Measurements from ENCODE around the gene BANK1. TPM values are rescaled to one million over a fixed set of nuclear protein-coding genes. Genes with fewer than 3 reads are reported as not detected.

The BANK1 gene
- polyA plus RNA-seq, 1 donor from 2014 or later = 599 TPM

- Mint-ChIP-seq H3K4me1 (peaks cover 23 to 66% (median 44%) of the 10 kb centered on the region in 3 donors), H3K9me3 (peaks cover 1 to 4% (median 2%) of the 10 kb centered on the region in 3 donors), H3K4me3 (peak overlapping the region in 1 of 4 donors; percentile 67), H3K27me3 (no peaks in the 10 kb centered on the region), H3K36me3 (peaks cover 12% of the 10 kb centered on the region), H3K27ac (peak overlapping the region in 2 of 3 donors; percentile 16 to 49)
Measured at GRCh38 chr4:101941816-101942358, 151.4 kb downstream of the BANK1 start.

- peaks cover 8% of the 10 kb centered on the region for H3K36me3 Mint-ChIP-seq
- H3K4me3 Mint-ChIP-seq = no peak overlapping the region
- no peaks in the 10 kb centered on the region for H3K9me3 Mint-ChIP-seq
- H3K4me1 Mint-ChIP-seq = peaks cover 27 to 65% (median 47%) of the 10 kb centered on the region in 3 donors
- no peaks in the 10 kb centered on the region for H3K27me3 Mint-ChIP-seq
- H3K27ac Mint-ChIP-seq = peak overlapping the region in 2 of 3 donors; percentile 63 to 74
Measured at GRCh38 chr4:101942891-101943290, 152.4 kb downstream of the BANK1 start.

DNA sequence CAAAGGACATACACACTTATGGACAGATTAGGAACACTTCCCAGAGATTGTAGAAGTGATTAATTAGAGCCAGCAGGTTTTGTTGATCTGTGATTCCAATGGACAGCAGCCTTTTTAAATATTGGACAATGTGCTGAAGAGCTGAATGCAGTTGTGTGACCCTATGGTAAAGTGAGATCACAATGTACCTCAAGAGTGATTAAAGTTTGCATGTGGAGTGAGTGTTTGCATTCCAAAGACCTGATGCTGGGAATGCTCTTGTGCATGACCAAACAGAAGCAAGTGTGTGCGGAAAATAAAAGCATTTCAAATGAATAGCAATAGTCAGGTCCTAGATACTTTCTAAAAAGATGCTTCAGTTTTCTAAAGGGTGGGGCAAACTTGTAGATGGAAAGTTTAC, 154.1 kb downstream of the BANK1 start:
- H3K4me3 Mint-ChIP-seq = peak overlapping the region in 1 of 4 donors; percentile 12
- H3K36me3 Mint-ChIP-seq = peaks cover 8% of the 10 kb centered on the region
- peak overlapping the region; percentile 1 to 85 (median 63) for H3K27ac Mint-ChIP-seq
- no peaks in the 10 kb centered on the region for H3K27me3 Mint-ChIP-seq
- H3K4me1 Mint-ChIP-seq = peaks cover 24 to 62% (median 45%) of the 10 kb centered on the region in 3 donors
- H3K9me3 Mint-ChIP-seq = no peaks in the 10 kb centered on the region

DNA sequence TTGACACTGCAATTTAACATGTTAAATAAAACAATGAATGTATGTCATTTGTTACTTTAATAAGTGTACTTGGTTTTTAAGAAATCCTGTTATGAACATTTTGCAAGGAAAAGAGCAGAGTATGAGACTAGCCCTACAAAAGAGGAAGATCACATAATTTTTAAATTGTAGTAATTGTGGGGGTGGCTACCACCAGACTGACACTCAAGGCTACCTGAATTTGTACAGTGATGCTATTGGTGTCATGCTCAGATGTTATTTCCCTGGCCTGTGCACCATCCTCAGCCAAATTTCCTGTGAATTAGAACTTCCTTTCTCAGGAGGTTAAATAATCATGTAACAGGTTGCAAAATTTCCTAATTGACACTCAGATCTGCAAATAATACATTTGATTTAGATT, 157.5 kb downstream of the BANK1 start:
- H3K4me3 Mint-ChIP-seq = peak overlapping the region in 1 of 4 donors; percentile 37
- peaks cover 9% of the 10 kb centered on the region for H3K36me3 Mint-ChIP-seq
- H3K4me1 Mint-ChIP-seq = peaks cover 27 to 53% (median 40%) of the 10 kb centered on the region in 3 donors
- H3K9me3 Mint-ChIP-seq = no peaks in the 10 kb centered on the region
- H3K27me3 Mint-ChIP-seq = no peaks in the 10 kb centered on the region
- peak overlapping the region; percentile 13 to 90 (median 17) for H3K27ac Mint-ChIP-seq

DNA sequence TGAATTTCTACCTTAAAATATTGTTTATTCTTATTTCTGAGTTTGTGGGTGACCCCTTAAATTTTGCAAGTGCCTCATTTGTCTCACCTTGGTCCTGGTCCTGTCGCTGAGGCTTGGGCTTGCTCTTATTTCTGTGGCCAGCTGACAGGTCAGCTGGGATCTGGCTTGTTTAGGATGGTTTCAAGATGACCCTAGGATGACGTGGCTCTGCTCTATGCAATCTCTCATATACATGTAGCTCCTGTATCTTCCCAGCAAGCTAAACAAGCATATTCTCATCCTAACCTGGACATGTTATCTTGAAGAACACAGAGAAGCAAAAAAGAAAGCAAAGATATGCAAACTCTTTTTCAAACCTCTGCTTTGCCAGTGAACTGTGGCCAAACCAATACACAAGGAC, 158.4 kb downstream of the BANK1 start:
- Mint-ChIP-seq H3K27me3 (no peaks in the 10 kb centered on the region), H3K4me1 (peaks cover 24 to 48% (median 38%) of the 10 kb centered on the region in 3 donors), H3K4me3 (no peak overlapping the region), H3K36me3 (peaks cover 10% of the 10 kb centered on the region), H3K27ac (peak overlapping the region in 1 of 3 donors; percentile 13), H3K9me3 (no peaks in the 10 kb centered on the region)

- peaks cover 20 to 54% (median 45%) of the 10 kb centered on the region in 3 donors for H3K4me1 Mint-ChIP-seq
- H3K9me3 Mint-ChIP-seq = no peaks in the 10 kb centered on the region
- H3K4me3 Mint-ChIP-seq = no peak overlapping the region
- H3K27me3 Mint-ChIP-seq = no peaks in the 10 kb centered on the region
- peaks cover 11% of the 10 kb centered on the region for H3K36me3 Mint-ChIP-seq
- peak overlapping the region in 2 of 3 donors; percentile 61 to 81 for H3K27ac Mint-ChIP-seq
Measured at GRCh38 chr4:101950258-101950979, 159.9 kb downstream of the BANK1 start.

DNA sequence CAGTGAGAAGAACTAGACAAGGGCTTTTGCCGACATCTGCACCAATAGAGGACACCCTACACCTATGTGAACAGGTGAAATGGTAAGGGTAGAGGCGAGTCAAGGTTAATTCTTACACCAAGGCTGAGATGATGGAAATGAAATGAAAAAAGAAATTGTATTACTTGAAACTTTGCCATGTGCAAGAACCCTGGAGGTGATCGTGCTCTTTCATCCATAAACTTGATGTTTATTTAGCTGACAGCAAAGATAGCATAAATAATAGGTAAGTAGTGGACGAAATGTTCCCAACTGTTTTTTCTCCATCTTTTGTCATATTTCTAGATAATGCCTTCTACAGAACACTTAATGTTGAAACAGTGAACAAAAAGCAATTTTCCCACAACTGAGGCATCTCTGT, 162.5 kb downstream of the BANK1 start:
- Mint-ChIP-seq H3K27me3 (no peaks in the 10 kb centered on the region), H3K4me3 (peak overlapping the region in 1 of 4 donors; percentile 59), H3K4me1 (peaks cover 16 to 50% (median 34%) of the 10 kb centered on the region in 3 donors), H3K36me3 (peaks cover 11% of the 10 kb centered on the region), H3K9me3 (no peaks in the 10 kb centered on the region), H3K27ac (peak overlapping the region in 2 of 3 donors; percentile 69 to 84)

DNA sequence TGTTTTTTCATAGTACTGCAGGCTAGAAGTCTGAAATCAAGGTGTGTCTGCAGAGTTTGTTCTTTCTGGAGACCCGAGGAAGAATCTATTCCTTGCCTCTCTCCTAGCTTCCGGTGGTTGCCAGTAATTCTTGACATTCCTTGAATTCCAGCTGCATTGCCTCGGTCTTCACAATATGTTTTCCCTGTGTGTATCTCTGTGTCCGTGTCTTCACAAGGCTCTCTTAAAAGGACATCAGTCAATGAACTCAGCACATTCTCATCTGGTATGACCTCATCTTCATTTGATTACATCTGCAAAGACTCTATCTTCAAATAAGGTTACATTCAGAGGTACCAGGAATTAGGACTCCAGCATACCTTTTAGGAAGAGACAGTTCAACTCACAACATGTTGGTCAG, 163.4 kb downstream of the BANK1 start:
- H3K27ac Mint-ChIP-seq = peak overlapping the region; percentile 50 to 84 (median 55)
- H3K27me3 Mint-ChIP-seq = no peaks in the 10 kb centered on the region
- H3K9me3 Mint-ChIP-seq = no peaks in the 10 kb centered on the region
- H3K36me3 Mint-ChIP-seq = peaks cover 11% of the 10 kb centered on the region
- peaks cover 14 to 51% (median 35%) of the 10 kb centered on the region in 3 donors for H3K4me1 Mint-ChIP-seq
- H3K4me3 Mint-ChIP-seq = peak overlapping the region in 1 of 4 donors; percentile 7

GRCh38 chr4:101954351-101954750, 163.8 kb downstream of the BANK1 start:
- Mint-ChIP-seq H3K4me1 (peaks cover 12 to 48% (median 33%) of the 10 kb centered on the region in 3 donors), H3K36me3 (peaks cover 11% of the 10 kb centered on the region), H3K4me3 (peak overlapping the region in 1 of 4 donors; percentile 7), H3K27ac (peak overlapping the region in 2 of 3 donors; percentile 50 to 88), H3K27me3 (no peaks in the 10 kb centered on the region), H3K9me3 (no peaks in the 10 kb centered on the region)

DNA sequence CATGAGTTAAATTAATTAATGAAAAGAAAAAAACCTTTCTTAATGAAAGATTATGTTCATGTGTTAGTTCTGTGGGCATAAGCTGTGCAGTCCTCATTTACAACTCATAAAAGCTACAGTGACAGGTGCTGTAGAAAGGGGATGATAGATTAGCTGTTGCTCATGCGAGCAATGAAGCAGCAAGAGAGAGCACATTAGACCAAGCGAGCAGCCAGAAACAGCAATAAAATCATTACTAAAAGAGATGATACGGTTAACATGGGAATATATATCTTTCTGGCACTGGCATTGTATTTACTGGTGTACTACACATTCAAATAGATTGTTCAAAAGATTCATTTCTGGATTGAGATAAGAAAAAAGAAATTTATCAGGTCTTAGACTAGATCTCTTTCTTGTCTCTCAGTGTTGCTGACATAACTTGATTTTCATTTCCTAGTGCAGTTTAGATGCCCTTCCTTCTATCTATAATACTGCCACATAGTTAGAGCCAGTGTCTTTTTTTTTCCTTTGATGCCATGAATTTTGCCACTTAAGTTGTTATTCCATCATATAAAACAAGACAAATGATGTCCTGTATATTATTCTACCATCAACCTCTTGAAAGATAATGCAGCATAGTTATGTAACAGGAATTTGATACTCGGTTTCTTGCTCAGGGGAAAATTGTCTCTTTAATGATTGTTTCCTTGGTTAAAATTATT, 164.6 kb downstream of the BANK1 start:
- H3K36me3 Mint-ChIP-seq = peaks cover 11% of the 10 kb centered on the region
- peak overlapping the region in 2 of 3 donors; percentile 11 to 88 for H3K27ac Mint-ChIP-seq
- no peaks in the 10 kb centered on the region for H3K9me3 Mint-ChIP-seq
- no peak overlapping the region for H3K4me3 Mint-ChIP-seq
- H3K27me3 Mint-ChIP-seq = no peaks in the 10 kb centered on the region
- H3K4me1 Mint-ChIP-seq = peaks cover 10 to 48% (median 34%) of the 10 kb centered on the region in 3 donors

DNA sequence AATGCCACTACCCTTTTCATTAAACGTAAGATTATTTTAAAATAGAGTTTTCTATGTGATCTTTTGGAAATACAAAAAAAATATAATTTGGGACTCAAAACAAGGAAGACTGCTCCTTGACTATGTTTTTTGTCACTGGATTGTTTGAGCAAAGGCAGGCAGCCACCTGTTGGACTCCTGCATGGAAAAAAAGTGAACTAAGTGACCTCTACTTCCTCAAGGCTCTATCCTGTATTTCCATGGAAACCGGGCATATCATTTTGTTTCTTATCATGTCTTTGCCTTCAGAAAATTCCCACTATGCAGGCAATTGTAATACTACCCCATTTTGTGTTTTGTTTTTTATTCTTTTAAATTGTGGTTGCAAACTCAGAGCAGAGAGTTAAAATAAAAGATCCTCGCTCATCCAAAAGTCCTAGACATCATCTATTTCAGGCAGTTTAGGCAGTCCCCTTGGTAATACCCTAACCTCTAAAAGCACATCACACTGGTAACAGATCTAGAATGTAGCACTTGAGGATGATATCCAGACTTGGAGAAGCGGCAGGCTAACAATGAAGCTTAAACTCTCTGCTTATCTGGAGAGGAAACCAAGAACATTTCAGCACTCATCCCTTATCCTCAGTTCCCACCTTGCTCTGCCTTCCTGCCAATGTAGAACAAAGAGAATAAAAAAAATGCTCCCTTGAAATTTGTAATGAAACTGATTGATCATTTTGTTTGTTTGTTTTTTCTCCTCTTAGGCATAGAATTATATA, 165.7 kb downstream of the BANK1 start:
- Mint-ChIP-seq H3K9me3 (no peaks in the 10 kb centered on the region), H3K4me1 (peaks cover 9 to 53% (median 35%) of the 10 kb centered on the region in 3 donors), H3K36me3 (peaks cover 13% of the 10 kb centered on the region), H3K27ac (peak overlapping the region; percentile 44 to 75 (median 71)), H3K4me3 (no peak overlapping the region), H3K27me3 (no peaks in the 10 kb centered on the region)

DNA sequence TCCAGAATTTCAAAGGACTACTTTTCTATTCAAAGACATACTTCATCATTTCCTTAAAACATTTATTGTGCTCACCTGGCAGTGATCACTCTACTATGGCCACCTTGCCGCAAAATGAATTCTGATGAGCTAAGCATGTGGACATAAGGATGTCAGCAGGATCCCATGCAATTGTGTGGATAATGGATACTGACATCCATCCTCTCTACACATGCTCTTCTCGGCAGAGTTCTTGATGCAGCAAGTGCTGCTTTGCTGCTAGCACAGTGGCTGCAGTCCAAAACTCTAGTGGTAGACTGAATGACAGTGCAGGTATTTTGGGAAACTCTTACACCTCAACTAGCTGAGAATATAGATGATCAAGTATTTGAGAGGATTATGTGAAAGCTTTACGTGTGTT, 168.0 kb downstream of the BANK1 start:
- Mint-ChIP-seq H3K36me3 (peaks cover 10% of the 10 kb centered on the region), H3K4me1 (peaks cover 11 to 55% (median 38%) of the 10 kb centered on the region in 3 donors), H3K4me3 (no peak overlapping the region), H3K9me3 (no peaks in the 10 kb centered on the region), H3K27ac (peak overlapping the region in 1 of 3 donors; percentile 73), H3K27me3 (no peaks in the 10 kb centered on the region)

DNA sequence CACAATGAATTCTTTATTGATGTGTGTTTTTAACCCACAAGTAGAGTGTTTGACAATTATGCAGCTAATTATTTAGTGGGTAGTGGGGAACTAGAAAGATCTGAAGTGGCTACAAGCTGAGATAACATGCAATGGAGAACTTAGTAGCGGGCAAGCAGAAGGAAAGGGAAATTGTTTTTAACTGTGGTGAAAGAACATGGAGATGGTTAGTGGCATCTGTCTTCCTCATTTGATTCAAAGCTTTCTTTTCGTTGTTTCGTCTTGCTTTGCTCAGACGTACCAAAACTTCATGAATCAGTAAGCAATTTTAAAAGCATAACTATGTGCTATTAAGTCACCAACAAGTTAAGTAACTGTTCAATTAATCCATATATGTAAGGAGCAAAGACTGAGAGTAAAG, 169.9 kb downstream of the BANK1 start:
- Mint-ChIP-seq H3K9me3 (peaks cover 0 to 4% (median 0%) of the 10 kb centered on the region in 3 donors), H3K27me3 (no peaks in the 10 kb centered on the region), H3K36me3 (peaks cover 12% of the 10 kb centered on the region), H3K27ac (peak overlapping the region in 2 of 3 donors; percentile 1 to 4), H3K4me1 (peaks cover 7 to 45% (median 29%) of the 10 kb centered on the region in 3 donors), H3K4me3 (no peak overlapping the region)

DNA sequence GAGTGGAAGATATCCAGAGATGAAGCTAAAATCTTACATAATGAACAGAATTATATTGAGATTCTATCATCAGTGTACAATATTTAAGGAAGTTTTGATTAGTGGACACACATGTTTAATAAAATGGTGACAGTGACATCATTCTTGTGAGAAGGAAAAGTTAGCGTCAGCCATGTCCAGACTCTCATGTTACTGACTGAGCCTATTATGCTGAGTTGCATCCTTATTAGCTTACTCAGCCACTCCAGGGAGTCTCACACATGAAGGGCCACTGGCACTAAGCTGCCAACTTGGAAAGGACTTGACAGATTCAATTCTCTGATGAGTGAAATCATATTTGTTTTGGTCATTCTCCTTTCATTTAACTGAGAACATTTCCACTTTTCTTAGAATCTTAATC, 170.6 kb downstream of the BANK1 start:
- Mint-ChIP-seq H3K27ac (peak overlapping the region in 2 of 3 donors; percentile 4 to 23), H3K36me3 (peaks cover 12% of the 10 kb centered on the region)

More for the DNA sequence above, 170.6 kb downstream of the BANK1 start:
- Mint-ChIP-seq H3K9me3 (peaks cover 0 to 4% (median 0%) of the 10 kb centered on the region in 3 donors), H3K27me3 (no peaks in the 10 kb centered on the region), H3K4me3 (no peak overlapping the region), H3K4me1 (peaks cover 7 to 44% (median 28%) of the 10 kb centered on the region in 3 donors)

Data from IgD-negative memory B cell (primary cell).